ENCODE results near the gene GLI1.
"Not testable (repeated sequence)": the region's sequence is repeated elsewhere in the genome, so short reads cannot be mapped to it uniquely, and the experiment has no call there.

- TF ChIP-seq, protein P1, sequence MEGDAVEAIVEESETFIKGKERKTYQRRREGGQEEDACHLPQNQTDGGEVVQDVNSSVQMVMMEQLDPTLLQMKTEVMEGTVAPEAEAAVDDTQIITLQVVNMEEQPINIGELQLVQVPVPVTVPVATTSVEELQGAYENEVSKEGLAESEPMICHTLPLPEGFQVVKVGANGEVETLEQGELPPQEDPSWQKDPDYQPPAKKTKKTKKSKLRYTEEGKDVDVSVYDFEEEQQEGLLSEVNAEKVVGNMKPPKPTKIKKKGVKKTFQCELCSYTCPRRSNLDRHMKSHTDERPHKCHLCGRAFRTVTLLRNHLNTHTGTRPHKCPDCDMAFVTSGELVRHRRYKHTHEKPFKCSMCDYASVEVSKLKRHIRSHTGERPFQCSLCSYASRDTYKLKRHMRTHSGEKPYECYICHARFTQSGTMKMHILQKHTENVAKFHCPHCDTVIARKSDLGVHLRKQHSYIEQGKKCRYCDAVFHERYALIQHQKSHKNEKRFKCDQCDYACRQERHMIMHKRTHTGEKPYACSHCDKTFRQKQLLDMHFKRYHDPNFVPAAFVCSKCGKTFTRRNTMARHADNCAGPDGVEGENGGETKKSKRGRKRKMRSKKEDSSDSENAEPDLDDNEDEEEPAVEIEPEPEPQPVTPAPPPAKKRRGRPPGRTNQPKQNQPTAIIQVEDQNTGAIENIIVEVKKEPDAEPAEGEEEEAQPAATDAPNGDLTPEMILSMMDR (IDR thresholded peaks at IDR 0.05; ENCODE audit: insufficient read depth, low read depth, low read length), result not testable (repeated sequence)
- TF ChIP-seq EZH2 (IDR thresholded peaks at IDR 0.05; ENCODE audit: insufficient read depth, low read length), result not testable (repeated sequence)
These were observed 54.1 kb downstream of the GLI1 start for GRCh38 chr12:57513677-57514076.

Data from astrocyte (in vitro differentiated cells and primary cell).